Panc1 (cell line): ENCODE data around the gene DPYSL5. TPM values are rescaled to one million over a fixed set of nuclear protein-coding genes. Genes with fewer than 3 reads are reported as not detected.

Source experiments
- ATAC-seq: fragments of 200-7000 bp; cut with Tn5 transposase; 2 replicates; pipeline ENCODE4 v1.9.1; 2020; ENCODE audit warnings: mild to moderate bottlenecking, moderate library complexity
- BruUV-seq: library from RNA; stranded (reverse); fragments of 400-500 nt; replicated peaks from 2 replicates; lab custom pipeline; 2021; lab: Mats Ljungman, UMichigan
- CTCF ChIA-PET: fragments of 300-600 bp; sonication (Branson Sonifier 250); formaldehyde crosslinking; loops from one replicate; lab custom pipeline; 2022; ENCODE audit warnings: antibody characterized with exemption; lab: Charles Lee
- POLR2A ChIA-PET: fragments of 300-600 bp; sonication (Branson Sonifier 250); formaldehyde crosslinking; loops from one replicate; lab custom pipeline; 2022; ENCODE audit warnings: antibody characterized with exemption; lab: Charles Lee
- DNase-seq: peaks from one replicate; pipeline ENCODE4 v3.0.0-alpha.2; 2010; ENCODE audit warnings: low read depth, low spot score
- H3K27ac ChIP-seq: 2 replicates; pipeline ENCODE4 v1.5.1; 2011; ENCODE audit warnings: mild to moderate bottlenecking, low read length, inconsistent platforms
- H3K27me3 ChIP-seq: fragments of 200-500 bp; sonication (Bioruptor generic); 2 replicates; pipeline ENCODE4 v1.6.0; 2014; ENCODE audit warnings: low read length, inconsistent platforms; ENCODE audit not compliant: control insufficient read depth, insufficient read depth
- H3K36me3 ChIP-seq: fragments of 200-500 bp; sonication (Bioruptor generic); 2 replicates; pipeline ENCODE4 v1.5.1; 2014; ENCODE audit warnings: inconsistent platforms, mild to moderate bottlenecking, low read length, moderate library complexity; ENCODE audit not compliant: control insufficient read depth, insufficient read depth
- H3K4me1 ChIP-seq: 2 replicates; pipeline ENCODE4 v1.5.1; 2011; ENCODE audit warnings: inconsistent platforms, mild to moderate bottlenecking, low read length, moderate library complexity; ENCODE audit not compliant: control insufficient read depth, insufficient read depth
- H3K4me3 ChIP-seq, 2 experiments: 2 replicates each; pipeline ENCODE4 v1.5.1; 2011 to 2012; ENCODE audit warnings: low read depth in 2 of 2, low read length in 2 of 2, mild to moderate bottlenecking in 2 of 2, inconsistent platforms in 1 of 2, moderate library complexity in 1 of 2
- H3K9me3 ChIP-seq: fragments of 200-500 bp; sonication (Bioruptor generic); 2 replicates; pipeline ENCODE4 v1.5.1; 2014; ENCODE audit warnings: low read depth, mild to moderate bottlenecking, inconsistent platforms, low read length, moderate library complexity; ENCODE audit not compliant: control insufficient read depth, insufficient read depth
- POLR2AphosphoS5 ChIP-seq: IDR thresholded peaks from 2 replicates; pipeline ENCODE4 v1.6.1; 2012; ENCODE audit warnings: mild to moderate bottlenecking, low read depth, low read length, moderate library complexity
- SIN3A ChIP-seq: IDR thresholded peaks from 2 replicates; pipeline ENCODE4 v1.6.1; 2012; ENCODE audit warnings: low read depth, mild to moderate bottlenecking, low read length, moderate library complexity, borderline replicate concordance; ENCODE audit not compliant: insufficient read depth
- TCF7L2 ChIP-seq: IDR thresholded peaks from 2 replicates; pipeline ENCODE4 v1.6.1; 2011; ENCODE audit warnings: mild to moderate bottlenecking, low read depth, low read length, inconsistent platforms
- in situ Hi-C: cut with HindIII; loops from 2 replicates; pipeline ENCODE4 v1.10.0; 2016; ENCODE audit warnings: low sequenced_read_pairs, low pct_unique_long_range_greater_than_20kb
- intact Hi-C: fragments of 100-400 bp; cut with micrococcal nuclease; formaldehyde crosslinking; loops from one replicate; pipeline ENCODE4 v1.10.0; 2022; ENCODE audit not compliant: unreplicated experiment
- total RNA-seq: library from RNA; stranded (reverse); gene quantifications from one replicate; pipeline ENCODE4 v1.2.1, GENCODE V29; 2021; ENCODE audit not compliant: unreplicated experiment
- TF ChIP-seq, protein P1 (sequence below), 2 experiments: IDR thresholded peaks; 2 replicates each; pipeline ENCODE4 v1.6.1; 2011 to 2012; ENCODE audit warnings: low read depth in 2 of 2, control low read depth in 1 of 2, low read length in 1 of 2, mild to moderate bottlenecking in 1 of 2, moderate library complexity in 1 of 2; ENCODE audit not compliant: insufficient read depth in 1 of 2
- TF ChIP-seq, protein P2 (sequence below): fragments of 450-650 bp; IDR thresholded peaks from 2 replicates; pipeline ENCODE4 v1.5.1; 2017; ENCODE audit warnings: mild to moderate bottlenecking

Gene DPYSL5
- total RNA-seq, 1 experiment from 2014 or later, result 0.31 TPM

DNA sequence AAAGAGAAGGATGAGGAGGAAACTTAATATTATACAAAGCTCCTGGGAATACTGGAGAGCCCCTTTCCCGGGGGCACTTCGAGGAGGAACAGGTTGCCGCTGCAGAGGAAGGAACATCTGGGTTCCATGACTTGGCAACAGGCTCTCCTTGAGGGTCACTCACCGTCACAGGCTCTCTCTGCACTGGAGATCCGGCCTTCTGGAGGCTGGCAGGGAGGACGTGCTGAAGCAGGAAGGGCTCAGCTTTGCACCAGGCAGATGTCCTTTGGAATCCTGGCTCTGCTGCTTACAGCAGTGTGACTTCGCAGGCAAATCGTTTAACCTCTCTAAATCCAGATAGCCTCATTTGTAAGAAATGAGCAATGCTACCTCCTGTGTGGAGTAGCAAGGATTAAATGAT, 2.9 kb upstream of the DPYSL5 start:
- H3K27ac ChIP-seq, result no peak overlapping the region
- DNase-seq (no peak), ATAC-seq (no peak)
- no peaks in the 10 kb centered on the region for H3K36me3 ChIP-seq
- intact Hi-C loops (loop anchor here (5.0 kb wide), 2 partner anchors 77 to 172 kb away; no protein-coding TSS in a partner anchor), in situ Hi-C loops (no loop called here)
- POLR2A ChIA-PET, result no interaction called here
- BruUV-seq, result no TSS peak
- H3K9me3 ChIP-seq, result no peaks in the 10 kb centered on the region
- TF ChIP-seq SIN3A (no peak), TCF7L2 (no peak), POLR2AphosphoS5 (no peak)
- TF ChIP-seq, protein P1, sequence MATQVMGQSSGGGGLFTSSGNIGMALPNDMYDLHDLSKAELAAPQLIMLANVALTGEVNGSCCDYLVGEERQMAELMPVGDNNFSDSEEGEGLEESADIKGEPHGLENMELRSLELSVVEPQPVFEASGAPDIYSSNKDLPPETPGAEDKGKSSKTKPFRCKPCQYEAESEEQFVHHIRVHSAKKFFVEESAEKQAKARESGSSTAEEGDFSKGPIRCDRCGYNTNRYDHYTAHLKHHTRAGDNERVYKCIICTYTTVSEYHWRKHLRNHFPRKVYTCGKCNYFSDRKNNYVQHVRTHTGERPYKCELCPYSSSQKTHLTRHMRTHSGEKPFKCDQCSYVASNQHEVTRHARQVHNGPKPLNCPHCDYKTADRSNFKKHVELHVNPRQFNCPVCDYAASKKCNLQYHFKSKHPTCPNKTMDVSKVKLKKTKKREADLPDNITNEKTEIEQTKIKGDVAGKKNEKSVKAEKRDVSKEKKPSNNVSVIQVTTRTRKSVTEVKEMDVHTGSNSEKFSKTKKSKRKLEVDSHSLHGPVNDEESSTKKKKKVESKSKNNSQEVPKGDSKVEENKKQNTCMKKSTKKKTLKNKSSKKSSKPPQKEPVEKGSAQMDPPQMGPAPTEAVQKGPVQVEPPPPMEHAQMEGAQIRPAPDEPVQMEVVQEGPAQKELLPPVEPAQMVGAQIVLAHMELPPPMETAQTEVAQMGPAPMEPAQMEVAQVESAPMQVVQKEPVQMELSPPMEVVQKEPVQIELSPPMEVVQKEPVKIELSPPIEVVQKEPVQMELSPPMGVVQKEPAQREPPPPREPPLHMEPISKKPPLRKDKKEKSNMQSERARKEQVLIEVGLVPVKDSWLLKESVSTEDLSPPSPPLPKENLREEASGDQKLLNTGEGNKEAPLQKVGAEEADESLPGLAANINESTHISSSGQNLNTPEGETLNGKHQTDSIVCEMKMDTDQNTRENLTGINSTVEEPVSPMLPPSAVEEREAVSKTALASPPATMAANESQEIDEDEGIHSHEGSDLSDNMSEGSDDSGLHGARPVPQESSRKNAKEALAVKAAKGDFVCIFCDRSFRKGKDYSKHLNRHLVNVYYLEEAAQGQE (IDR thresholded peaks at IDR 0.05; ENCODE audit: insufficient read depth in 1 of 2, low read depth in 2 of 2, low read length in 1 of 2), result no peak
- TF ChIP-seq, protein P2, sequence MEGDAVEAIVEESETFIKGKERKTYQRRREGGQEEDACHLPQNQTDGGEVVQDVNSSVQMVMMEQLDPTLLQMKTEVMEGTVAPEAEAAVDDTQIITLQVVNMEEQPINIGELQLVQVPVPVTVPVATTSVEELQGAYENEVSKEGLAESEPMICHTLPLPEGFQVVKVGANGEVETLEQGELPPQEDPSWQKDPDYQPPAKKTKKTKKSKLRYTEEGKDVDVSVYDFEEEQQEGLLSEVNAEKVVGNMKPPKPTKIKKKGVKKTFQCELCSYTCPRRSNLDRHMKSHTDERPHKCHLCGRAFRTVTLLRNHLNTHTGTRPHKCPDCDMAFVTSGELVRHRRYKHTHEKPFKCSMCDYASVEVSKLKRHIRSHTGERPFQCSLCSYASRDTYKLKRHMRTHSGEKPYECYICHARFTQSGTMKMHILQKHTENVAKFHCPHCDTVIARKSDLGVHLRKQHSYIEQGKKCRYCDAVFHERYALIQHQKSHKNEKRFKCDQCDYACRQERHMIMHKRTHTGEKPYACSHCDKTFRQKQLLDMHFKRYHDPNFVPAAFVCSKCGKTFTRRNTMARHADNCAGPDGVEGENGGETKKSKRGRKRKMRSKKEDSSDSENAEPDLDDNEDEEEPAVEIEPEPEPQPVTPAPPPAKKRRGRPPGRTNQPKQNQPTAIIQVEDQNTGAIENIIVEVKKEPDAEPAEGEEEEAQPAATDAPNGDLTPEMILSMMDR, result no peak
- H3K27me3 ChIP-seq, result peaks cover 23% of the 10 kb centered on the region
- peaks cover 4% of the 10 kb centered on the region; the same call in 1 of the 2 replicates for H3K4me1 ChIP-seq
- CTCF ChIA-PET, result interaction anchor here (0.5 to 2.6 kb wide), 4 partner anchors 77 to 348 kb away, joined by 5 to 35 read pairs (median 19); no protein-coding TSS in a partner anchor
- no peak overlapping the region for H3K4me3 ChIP-seq

DNA sequence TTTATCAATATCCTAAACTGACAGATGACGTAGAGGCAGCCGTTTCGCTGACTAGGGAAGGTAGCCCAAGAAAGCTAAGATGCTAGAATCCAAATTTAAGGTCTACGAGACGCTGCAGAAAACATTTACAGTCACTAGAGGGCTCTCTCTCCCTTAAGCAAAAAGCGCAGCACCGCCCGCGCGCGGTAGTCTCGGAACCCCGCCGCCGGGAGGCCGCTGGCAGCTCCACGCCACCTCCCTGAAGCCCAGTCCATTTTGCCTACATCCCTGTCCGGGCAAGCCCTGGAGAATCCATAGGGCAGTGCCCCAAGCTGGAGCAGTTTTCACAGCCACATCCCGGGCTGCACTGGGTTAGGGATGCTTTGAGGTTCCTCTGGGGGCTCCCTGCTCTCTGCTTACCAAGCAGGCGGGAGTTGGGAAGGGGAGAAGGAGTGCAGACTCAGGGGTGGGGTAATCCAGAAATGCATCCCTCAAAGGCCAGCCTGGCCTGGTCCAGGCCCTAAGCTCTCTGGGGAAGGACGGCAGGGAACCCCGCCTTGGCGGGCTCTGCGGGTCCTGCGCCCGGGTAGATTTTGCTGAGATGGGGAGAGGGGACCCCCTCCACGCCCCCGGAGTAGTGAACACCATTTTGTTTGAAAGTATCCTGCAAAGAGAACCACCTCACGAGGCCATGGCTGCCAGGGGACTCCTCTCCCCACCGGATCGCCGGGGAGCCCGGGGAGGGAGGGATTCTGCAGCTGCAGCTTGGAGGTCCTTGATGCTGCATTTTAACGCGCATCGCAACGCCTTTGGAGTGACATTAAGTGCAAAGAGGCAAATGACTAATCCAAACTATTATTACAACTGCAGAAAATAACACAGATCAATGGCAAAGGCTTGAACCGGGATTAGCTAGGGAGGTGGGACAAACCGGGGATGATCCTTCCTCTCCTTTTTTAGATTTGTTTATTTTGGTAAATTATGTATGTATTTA, 1.3 kb upstream of the DPYSL5 start:
- intact Hi-C loops (loop anchor here (2.0 to 5.0 kb wide), 3 partner anchors 76 to 171 kb away; no protein-coding TSS in a partner anchor), in situ Hi-C loops (no loop called here)
- Histone ChIP-seq H3K36me3 (no peaks in the 10 kb centered on the region), H3K27ac (no peak overlapping the region), H3K27me3 (peaks cover 30% of the 10 kb centered on the region), H3K4me1 (peaks cover 4% of the 10 kb centered on the region; the same call in 1 of the 2 replicates), H3K9me3 (no peaks in the 10 kb centered on the region), H3K4me3 (no peak overlapping the region)
- ChIA-PET CTCF (interaction anchor here (0.7 to 2.6 kb wide), 12 partner anchors 12 to 196 kb away, joined by 3 to 35 read pairs (median 4); no protein-coding TSS in a partner anchor), POLR2A (interaction anchor here (0.7 kb wide), 1 partner anchor 8 kb away, joined by 3 read pairs; no protein-coding TSS in a partner anchor)
- DNase-seq, result peak; percentile 35
- TF ChIP-seq POLR2AphosphoS5, result no peak
- TF ChIP-seq, protein P2, result peak; percentile 93
- BruUV-seq, result no TSS peak
- peak; percentile 76 for ATAC-seq
